ENCODE data around the gene AGFG2.

The AGFG2 gene

DNA sequence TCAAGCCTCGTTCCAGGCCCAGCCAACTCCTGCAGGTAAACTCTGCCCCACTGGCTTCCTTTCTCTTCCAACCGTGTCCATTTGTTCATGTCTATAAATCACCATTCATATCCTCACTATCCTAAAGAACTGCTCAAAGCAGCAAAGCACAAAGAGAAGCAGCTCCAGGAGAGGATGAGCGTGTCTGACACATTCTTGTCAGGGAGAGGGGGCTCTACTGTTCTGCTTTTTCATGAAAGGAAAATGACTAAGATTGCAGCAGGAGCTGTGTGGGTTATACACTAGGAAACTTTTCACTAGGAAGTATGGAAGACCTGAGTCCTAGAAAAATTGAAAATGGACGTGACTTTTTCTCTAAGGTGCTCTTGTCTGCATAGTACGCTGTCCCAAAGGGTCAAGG lies 16.7 kb downstream of the AGFG2 start:
- ChIA-PET CTCF (interaction anchor here (0.6 to 2.4 kb wide), 7 partner anchors 11 to 135 kb away, joined by 3 to 19 read pairs (median 3); no protein-coding TSS in a partner anchor), POLR2A (interaction anchor here (0.6 kb wide), 1 partner anchor 59 kb away, joined by 4 read pairs; no protein-coding TSS in a partner anchor)
- Histone ChIP-seq H3K4me3 (ENCODE audit: low read depth, low read length) (no peak overlapping the region), H3K27ac (ENCODE audit: extremely low read depth, low read depth, low read length) (no peak overlapping the region), H3K4me1 (ENCODE audit: control insufficient read depth, insufficient read depth, low read length) (no peaks in the 10 kb centered on the region), H3K36me3 (ENCODE audit: control insufficient read depth in 2 of 2, insufficient read depth in 1 of 2, low read length in 2 of 2) (peaks cover 11 to 38% of the 10 kb centered on the region in 2 experiments; a peak in 2 of 3 replicates), H3K9me3 (ENCODE audit: control insufficient read depth, insufficient read depth, low read depth, low read length) (no peaks in the 10 kb centered on the region)
- no peak for TF ChIP-seq ZNF664 (tag by site-specific recombination; IDR thresholded peaks at IDR 0.05)

DNA sequence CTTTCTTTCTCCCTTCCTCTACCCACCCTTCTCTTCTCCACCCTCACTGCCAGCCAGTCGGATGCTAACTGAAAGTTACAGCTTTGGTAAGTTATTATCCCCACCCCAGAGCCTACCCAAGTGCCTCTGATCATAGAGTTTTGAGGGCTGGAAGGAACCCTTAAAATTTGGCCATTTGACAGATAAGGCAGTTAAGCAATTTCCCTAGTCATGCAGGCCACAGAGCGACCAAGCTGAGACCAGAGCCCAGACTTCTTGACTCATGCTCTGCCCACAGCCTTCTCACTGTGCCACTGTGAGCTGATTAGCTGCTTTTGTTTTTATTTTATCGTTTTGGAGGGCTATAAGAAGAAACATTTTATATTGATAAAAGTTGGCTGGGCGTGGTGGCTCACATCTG lies 17.5 kb downstream of the AGFG2 start:
- POLR2A ChIA-PET: no interaction called here
- H3K4me3 ChIP-seq (ENCODE audit: low read depth, low read length): no peak overlapping the region
- no peaks in the 10 kb centered on the region for H3K9me3 ChIP-seq (ENCODE audit: control insufficient read depth, insufficient read depth, low read depth, low read length)
- CTCF ChIA-PET: interaction anchor here (0.6 to 2.4 kb wide), 5 partner anchors 11 to 394 kb away, joined by 3 to 19 read pairs (median 3); no protein-coding TSS in a partner anchor
- H3K36me3 ChIP-seq (ENCODE audit: control insufficient read depth in 2 of 2, insufficient read depth in 1 of 2, low read length in 2 of 2): peaks cover 11 to 38% of the 10 kb centered on the region in 2 experiments; a peak in 2 of 3 replicates
- TF ChIP-seq ZNF211 (tag by site-specific recombination; IDR thresholded peaks at IDR 0.05; ENCODE audit: low read depth) (no peak), ZNF280D (tag by site-specific recombination; IDR thresholded peaks at IDR 0.05) (no peak), KLF8 (tag by site-specific recombination; IDR thresholded peaks at IDR 0.05) (no peak), ZNF423 (tag by site-specific recombination; IDR thresholded peaks at IDR 0.05) (no peak), ZBTB20 (tag by site-specific recombination; IDR thresholded peaks at IDR 0.05) (no peak), INSM2 (tag by site-specific recombination; IDR thresholded peaks at IDR 0.05) (no peak), ZSCAN16 (tag by site-specific recombination; IDR thresholded peaks at IDR 0.05) (no peak), SETDB1 (IDR thresholded peaks at IDR 0.05; ENCODE audit: insufficient read length, low read length) (no peak), ZNF48 (tag by site-specific recombination; IDR thresholded peaks at IDR 0.05) (no peak), PRDM1 (tag by site-specific recombination; IDR thresholded peaks at IDR 0.05) (no peak), KLF17 (tag by site-specific recombination; IDR thresholded peaks at IDR 0.05) (no peak), ZNF10 (tag by site-specific recombination; IDR thresholded peaks at IDR 0.05) (no peak), PRDM10 (tag by site-specific recombination; IDR thresholded peaks at IDR 0.05) (no peak), ZNF585B (tag by site-specific recombination; IDR thresholded peaks at IDR 0.05) (no peak), ZNF324 (tag by site-specific recombination; IDR thresholded peaks at IDR 0.05) (no peak), ZNF530 (tag by site-specific recombination; IDR thresholded peaks at IDR 0.05; ENCODE audit: low read depth) (no peak), ZNF548 (tag by site-specific recombination; IDR thresholded peaks at IDR 0.05) (no peak)
- TF ChIP-seq, protein P1, sequence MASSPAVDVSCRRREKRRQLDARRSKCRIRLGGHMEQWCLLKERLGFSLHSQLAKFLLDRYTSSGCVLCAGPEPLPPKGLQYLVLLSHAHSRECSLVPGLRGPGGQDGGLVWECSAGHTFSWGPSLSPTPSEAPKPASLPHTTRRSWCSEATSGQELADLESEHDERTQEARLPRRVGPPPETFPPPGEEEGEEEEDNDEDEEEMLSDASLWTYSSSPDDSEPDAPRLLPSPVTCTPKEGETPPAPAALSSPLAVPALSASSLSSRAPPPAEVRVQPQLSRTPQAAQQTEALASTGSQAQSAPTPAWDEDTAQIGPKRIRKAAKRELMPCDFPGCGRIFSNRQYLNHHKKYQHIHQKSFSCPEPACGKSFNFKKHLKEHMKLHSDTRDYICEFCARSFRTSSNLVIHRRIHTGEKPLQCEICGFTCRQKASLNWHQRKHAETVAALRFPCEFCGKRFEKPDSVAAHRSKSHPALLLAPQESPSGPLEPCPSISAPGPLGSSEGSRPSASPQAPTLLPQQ (tag by site-specific recombination; IDR thresholded peaks at IDR 0.05): no peak
- no peaks in the 10 kb centered on the region for H3K4me1 ChIP-seq (ENCODE audit: control insufficient read depth, insufficient read depth, low read length)
- H3K27ac ChIP-seq (ENCODE audit: extremely low read depth, low read depth, low read length): no peak overlapping the region
